Tibial nerve (tissue), 3 donors: ENCODE data around the gene DNAJA2.

Experiments
- POLR2A ChIP-seq, 2 donors: fragments of 450-650 bp; IDR thresholded peaks; one replicate each; pipeline ENCODE4 v1.6.1; 2017; ENCODE audit warnings: antibody characterized with exemption in 2 of 2, mild to moderate bottlenecking in 2 of 2, moderate library complexity in 2 of 2
- TF ChIP-seq, protein P1 (sequence below), 5 experiments: fragments of 200-600 bp in 3 of 5; fragments of 450-650 bp in 2 of 5; sonication (generic) in 3 of 5; IDR thresholded peaks; one replicate each; pipeline ENCODE4 v1.5.1; 2016 to 2019; ENCODE audit warnings: antibody characterized with exemption in 5 of 5, mild to moderate bottlenecking in 3 of 5, moderate library complexity in 2 of 5

DNA sequence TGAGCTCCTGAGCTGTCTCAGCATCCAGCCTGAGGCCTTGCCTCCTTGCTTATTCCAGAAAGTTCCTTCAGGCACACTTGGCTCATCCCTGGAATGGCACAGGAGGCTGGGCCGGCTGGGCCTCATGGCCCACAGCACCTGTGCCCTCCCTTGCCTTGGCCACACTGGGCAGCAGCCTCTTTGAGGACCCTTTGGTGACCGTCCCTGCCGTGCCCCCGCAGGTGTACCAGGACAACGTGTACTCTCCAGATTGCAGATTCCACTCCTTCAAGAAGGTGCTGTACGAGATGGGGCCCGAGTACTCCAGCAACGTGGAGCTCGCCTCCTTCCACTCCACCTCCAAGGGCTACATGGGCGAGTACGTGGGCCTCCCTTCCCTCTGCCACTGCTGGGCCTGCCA is 55.1 kb downstream of the DNAJA2 start:
- TF ChIP-seq, protein P1, sequence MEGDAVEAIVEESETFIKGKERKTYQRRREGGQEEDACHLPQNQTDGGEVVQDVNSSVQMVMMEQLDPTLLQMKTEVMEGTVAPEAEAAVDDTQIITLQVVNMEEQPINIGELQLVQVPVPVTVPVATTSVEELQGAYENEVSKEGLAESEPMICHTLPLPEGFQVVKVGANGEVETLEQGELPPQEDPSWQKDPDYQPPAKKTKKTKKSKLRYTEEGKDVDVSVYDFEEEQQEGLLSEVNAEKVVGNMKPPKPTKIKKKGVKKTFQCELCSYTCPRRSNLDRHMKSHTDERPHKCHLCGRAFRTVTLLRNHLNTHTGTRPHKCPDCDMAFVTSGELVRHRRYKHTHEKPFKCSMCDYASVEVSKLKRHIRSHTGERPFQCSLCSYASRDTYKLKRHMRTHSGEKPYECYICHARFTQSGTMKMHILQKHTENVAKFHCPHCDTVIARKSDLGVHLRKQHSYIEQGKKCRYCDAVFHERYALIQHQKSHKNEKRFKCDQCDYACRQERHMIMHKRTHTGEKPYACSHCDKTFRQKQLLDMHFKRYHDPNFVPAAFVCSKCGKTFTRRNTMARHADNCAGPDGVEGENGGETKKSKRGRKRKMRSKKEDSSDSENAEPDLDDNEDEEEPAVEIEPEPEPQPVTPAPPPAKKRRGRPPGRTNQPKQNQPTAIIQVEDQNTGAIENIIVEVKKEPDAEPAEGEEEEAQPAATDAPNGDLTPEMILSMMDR (IDR thresholded peaks at IDR 0.05): no peak
- TF ChIP-seq POLR2A (IDR thresholded peaks at IDR 0.05): no peak
